ENCODE measurements around the gene ATRN. TPM values are rescaled to one million over a fixed set of nuclear protein-coding genes. Genes with fewer than 3 reads are reported as not detected.

Gene ATRN
- total and polyA plus RNA-seq, 2 experiments from 2014 or later = 13.6 to 26.8 TPM

- H3K27me3 ChIP-seq = no peaks in the 10 kb centered on the region
- H3K4me3 ChIP-seq = no peak overlapping the region
- no peak overlapping the region for H3K27ac ChIP-seq
- H3K9me3 ChIP-seq (ENCODE audit: low read depth) = no peaks in the 10 kb centered on the region
- no peaks in the 10 kb centered on the region for H3K36me3 ChIP-seq
- DNase-seq (ENCODE audit: low read depth in 1 of 2, low spot score in 1 of 2) = no peak
- no peaks in the 10 kb centered on the region for H3K4me1 ChIP-seq (ENCODE audit: low read depth)
- TF ChIP-seq, protein P1, sequence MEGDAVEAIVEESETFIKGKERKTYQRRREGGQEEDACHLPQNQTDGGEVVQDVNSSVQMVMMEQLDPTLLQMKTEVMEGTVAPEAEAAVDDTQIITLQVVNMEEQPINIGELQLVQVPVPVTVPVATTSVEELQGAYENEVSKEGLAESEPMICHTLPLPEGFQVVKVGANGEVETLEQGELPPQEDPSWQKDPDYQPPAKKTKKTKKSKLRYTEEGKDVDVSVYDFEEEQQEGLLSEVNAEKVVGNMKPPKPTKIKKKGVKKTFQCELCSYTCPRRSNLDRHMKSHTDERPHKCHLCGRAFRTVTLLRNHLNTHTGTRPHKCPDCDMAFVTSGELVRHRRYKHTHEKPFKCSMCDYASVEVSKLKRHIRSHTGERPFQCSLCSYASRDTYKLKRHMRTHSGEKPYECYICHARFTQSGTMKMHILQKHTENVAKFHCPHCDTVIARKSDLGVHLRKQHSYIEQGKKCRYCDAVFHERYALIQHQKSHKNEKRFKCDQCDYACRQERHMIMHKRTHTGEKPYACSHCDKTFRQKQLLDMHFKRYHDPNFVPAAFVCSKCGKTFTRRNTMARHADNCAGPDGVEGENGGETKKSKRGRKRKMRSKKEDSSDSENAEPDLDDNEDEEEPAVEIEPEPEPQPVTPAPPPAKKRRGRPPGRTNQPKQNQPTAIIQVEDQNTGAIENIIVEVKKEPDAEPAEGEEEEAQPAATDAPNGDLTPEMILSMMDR (IDR thresholded peaks at IDR 0.05; ENCODE audit: low read depth, low read length) = no peak
Observed at GRCh38 chr20:3431109-3431508, 39.7 kb upstream of the ATRN start.

- Histone ChIP-seq H3K27me3 (no peaks in the 10 kb centered on the region), H3K36me3 (no peaks in the 10 kb centered on the region), H3K9me3 (ENCODE audit: low read depth) (no peaks in the 10 kb centered on the region), H3K4me3 (no peak overlapping the region), H3K27ac (no peak overlapping the region), H3K4me1 (ENCODE audit: low read depth) (no peaks in the 10 kb centered on the region)
- no peak for DNase-seq (ENCODE audit: low read depth in 1 of 2, low spot score in 1 of 2)
- TF ChIP-seq, protein P1 (IDR thresholded peaks at IDR 0.05; ENCODE audit: low read depth, low read length) = no peak
Observed at GRCh38 chr20:3432844-3433243, 38.0 kb upstream of the ATRN start.

DNA sequence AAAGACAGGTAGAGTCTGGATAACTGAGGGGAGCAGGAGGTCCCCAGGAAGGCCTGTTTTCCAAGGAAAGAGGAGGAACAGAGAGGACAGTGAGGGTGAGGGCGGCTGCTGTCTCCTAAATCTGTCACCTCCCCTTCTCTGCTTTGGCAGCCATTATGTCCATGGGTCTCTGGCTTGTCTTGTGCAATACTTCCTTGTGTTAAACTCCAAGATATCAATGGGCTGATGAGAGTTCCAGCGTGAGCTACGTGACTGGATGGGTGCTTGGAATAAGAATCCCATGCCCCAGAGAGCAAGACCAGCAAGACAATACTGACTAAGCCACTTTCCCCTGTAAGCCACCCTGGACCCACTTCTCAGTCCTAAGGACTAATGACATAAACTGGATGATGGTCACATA lies 37.1 kb upstream of the ATRN start:
- Histone ChIP-seq H3K27me3 (no peaks in the 10 kb centered on the region), H3K27ac (no peak overlapping the region), H3K9me3 (ENCODE audit: low read depth) (no peaks in the 10 kb centered on the region), H3K4me3 (no peak overlapping the region), H3K4me1 (ENCODE audit: low read depth) (no peaks in the 10 kb centered on the region), H3K36me3 (no peaks in the 10 kb centered on the region)
- TF ChIP-seq, protein P1 (IDR thresholded peaks at IDR 0.05; ENCODE audit: low read depth, low read length) = no peak
- no peak for DNase-seq (ENCODE audit: low read depth in 1 of 2, low spot score in 1 of 2)

GRCh38 chr20:3434232-3434631 lies 36.6 kb upstream of the ATRN start:
- Histone ChIP-seq H3K36me3 (no peaks in the 10 kb centered on the region), H3K27me3 (no peaks in the 10 kb centered on the region), H3K4me3 (no peak overlapping the region), H3K27ac (no peak overlapping the region), H3K4me1 (ENCODE audit: low read depth) (no peaks in the 10 kb centered on the region), H3K9me3 (ENCODE audit: low read depth) (no peaks in the 10 kb centered on the region)
- TF ChIP-seq, protein P1 (IDR thresholded peaks at IDR 0.05; ENCODE audit: low read depth, low read length) = no peak
- DNase-seq (ENCODE audit: low read depth in 1 of 2, low spot score in 1 of 2) = no peak

- H3K36me3 ChIP-seq = no peaks in the 10 kb centered on the region
- TF ChIP-seq, protein P1 (IDR thresholded peaks at IDR 0.05; ENCODE audit: low read depth, low read length) = no peak
Observed at GRCh38 chr20:3436864-3437574, 33.8 kb upstream of the ATRN start.

More at GRCh38 chr20:3436864-3437574, 33.8 kb upstream of the ATRN start:
- no peaks in the 10 kb centered on the region for H3K9me3 ChIP-seq (ENCODE audit: low read depth)
- H3K4me1 ChIP-seq (ENCODE audit: low read depth) = no peaks in the 10 kb centered on the region
- H3K4me3 ChIP-seq = no peak overlapping the region
- no peak overlapping the region for H3K27ac ChIP-seq
- no peak for DNase-seq (ENCODE audit: low read depth in 1 of 2, low spot score in 1 of 2)
- H3K27me3 ChIP-seq = no peaks in the 10 kb centered on the region
